GM21367 (cell line): Measurements from ENCODE around the gene DENND6B.
"Not testable (repeated sequence)": the region's sequence is repeated elsewhere in the genome, so short reads cannot be mapped to it uniquely, and the experiment has no call there.

Experiments
- ATAC-seq: cut with Tn5 transposase; IDR thresholded peaks from one replicate; pipeline ENCODE4 v1.9.1; 2021; ENCODE audit not compliant: unreplicated experiment

The DENND6B gene

DNA sequence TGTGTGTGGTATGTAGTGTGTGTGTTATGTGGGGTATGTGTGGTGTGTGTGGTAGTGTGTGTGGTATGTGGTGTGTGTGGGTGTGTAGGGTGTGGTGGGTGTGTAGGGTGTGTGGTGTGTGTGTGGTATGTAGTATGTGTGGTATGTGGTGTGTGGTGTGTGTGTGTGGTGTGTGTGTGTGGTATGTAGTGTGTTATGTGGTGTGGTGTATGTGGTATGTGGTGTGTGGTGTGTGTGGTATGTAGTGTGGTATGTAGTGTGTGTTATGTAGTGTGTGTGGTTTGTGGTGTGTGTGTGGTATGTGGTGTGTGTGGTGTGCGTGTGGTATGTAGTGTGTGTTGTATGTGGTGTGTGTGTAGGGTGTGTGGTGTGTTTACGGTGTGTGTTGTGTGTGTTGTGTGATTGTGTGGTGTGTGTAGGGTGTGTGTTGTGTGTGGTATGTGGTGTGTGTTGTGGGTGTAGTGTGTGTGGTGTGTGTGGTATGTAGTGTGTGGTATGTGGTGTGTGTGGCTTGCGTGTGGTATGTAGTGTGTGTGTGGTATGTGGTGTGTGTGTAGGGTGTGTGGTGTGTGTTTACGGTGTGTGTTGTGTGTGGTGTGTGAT, 12.1 kb upstream of the DENND6B start:
- ATAC-seq: no peak

DNA sequence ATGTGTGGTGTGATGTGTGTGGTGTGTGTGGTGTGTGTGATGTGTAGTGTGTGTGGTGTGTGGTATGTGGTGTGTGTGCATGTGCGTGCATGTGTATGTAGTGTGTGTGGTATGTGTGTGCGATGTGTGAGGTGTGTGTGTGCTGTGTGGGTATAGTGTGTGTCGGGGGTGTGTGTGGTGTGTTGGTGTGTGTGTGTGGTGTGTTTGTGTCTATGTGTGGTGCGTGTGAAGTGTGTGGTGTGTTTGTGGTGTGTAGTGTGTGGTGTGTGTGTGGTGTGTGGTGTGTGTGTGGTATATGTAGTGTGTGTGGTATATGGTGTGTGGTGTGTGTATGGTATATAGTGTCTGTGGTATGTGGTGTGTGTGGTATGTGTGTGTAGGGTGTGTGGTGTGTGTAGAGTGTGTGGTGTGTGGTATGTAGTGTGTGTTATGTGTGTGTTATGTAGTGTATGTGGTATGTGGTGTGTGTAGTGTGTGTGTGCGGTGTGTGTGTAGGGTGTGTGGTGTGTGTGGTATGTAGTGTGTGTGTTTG, 11.3 kb upstream of the DENND6B start:
- ATAC-seq: no peak

DNA sequence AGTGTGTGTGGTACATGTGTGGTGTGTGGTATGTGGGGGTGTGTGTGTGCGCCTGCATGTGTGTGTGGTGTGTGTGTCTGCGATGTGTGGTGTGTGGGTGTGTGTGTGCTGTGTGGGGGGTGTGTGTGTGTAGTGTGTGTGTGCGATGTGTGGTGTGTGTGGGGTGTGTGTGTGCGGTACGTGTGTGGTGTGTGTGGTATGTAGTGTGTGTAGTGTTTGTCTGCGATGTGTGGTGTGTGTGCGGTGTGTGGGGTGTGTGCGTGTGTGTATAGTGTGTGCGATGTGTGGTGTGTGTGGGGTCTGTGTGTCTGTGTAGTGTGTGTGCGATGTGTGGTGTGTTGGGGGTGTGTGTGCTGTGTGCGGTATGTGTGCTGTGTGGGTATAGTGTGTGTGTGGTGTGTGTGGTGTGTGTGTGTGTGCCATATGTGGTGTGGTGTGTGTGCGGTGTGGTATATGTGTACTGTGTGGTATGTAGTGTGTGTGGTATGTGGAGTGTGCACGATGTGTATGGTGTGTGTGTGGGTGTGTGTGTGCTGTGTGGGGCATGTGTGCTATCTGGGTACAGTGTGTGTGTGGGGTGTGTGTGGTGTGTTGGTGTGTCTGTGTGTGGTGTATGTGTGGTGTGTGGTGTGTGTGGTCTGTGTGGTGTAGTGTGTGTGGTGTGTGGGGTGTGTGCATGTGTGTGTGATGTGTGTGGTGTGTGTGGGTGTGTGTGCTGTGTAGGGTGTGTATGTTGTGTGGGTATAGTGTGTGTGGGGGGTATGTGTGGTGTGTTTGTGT, 10.6 kb upstream of the DENND6B start:
- no peak for ATAC-seq

DNA sequence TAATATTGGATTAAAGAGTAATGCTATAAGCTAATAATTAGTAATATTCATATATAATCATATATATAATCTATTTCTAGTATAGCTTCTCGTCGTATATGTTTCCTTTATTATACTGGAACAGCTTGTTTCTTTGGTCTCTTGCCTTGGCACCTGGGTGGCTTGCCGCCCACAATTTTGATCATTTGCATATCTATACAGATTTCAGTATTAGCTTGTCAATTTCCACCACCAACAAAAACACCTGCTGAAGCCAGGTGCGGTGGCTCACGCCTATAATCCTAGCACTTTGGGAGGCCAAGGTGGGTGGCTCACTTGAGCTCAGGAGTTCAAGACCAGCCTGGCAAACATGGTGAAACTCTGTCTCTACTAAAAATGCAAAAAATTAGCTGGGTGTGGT, 7.6 kb upstream of the DENND6B start:
- ATAC-seq: not testable (repeated sequence)

DNA sequence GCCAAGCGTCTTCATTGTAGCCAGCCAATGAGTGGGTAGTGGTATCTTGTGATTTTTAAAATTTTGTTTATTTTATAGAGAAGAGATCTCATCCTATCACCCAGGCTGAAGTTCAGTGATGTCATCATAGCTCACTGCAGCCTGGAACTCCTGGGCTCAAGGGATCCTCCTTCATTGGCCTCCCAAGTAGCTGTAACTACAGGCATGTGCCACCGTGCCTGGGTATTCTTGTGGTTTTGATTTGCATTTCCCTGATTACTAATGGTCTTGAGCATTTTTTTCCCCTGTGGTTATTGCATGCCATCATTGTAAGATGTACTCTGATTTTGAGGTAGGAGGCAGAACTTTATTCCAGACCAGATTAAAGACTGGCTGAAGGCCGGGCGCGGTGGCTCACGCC, 2.4 kb upstream of the DENND6B start:
- no peak for ATAC-seq

DNA sequence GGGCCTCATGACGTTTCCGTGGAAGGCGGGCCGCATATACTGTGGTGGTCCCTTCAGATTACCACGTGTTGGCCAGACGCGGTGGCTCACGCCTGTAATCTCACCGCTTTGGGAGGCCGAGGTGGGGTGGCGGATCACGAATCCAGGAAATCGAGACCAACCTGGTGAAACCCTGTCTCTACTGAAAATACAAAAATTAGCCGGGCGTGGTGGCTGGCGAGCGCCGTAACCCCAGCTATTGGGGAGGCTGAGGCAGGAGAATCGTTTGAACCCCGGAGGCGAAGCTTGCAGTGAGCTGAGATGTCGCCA, 853 bp upstream of the DENND6B start:
- no peak for ATAC-seq

DNA sequence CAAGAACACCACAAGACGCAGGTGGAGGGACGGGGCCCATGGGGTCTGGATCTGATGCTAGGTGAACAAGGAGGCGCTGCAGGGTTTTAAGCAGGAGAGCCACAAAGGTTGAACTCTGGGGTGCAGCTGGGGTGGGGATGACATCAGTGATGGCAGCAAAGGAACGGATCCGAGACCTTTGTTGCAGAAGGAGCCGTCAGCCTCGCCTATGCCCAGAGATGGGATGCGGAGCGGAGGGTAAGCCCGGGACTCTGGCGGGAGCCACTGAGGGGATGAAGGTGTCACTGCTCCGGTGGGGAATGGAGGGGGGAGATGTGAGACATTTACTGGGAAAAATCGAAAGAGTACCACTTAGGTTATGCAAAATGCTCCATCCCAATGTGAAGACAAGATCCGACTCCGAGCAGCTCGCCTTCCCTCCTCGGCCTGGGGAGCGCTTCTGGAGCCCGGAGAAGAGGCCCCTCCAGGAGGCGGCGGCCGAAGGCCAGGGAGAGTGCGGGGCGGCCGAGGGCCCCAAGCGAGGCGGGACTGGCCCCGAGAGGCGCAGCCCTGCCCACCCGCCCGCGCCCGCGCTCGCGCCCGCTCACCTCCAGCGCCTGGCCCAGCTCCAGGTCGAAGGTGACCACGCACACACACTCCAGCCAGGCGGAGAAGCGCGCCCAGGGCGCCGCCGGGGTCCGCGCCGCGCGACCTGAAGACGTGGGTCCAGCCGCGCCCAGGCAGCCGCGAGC, 422 bp downstream of the DENND6B start:
- ATAC-seq: peak; percentile 8

DNA sequence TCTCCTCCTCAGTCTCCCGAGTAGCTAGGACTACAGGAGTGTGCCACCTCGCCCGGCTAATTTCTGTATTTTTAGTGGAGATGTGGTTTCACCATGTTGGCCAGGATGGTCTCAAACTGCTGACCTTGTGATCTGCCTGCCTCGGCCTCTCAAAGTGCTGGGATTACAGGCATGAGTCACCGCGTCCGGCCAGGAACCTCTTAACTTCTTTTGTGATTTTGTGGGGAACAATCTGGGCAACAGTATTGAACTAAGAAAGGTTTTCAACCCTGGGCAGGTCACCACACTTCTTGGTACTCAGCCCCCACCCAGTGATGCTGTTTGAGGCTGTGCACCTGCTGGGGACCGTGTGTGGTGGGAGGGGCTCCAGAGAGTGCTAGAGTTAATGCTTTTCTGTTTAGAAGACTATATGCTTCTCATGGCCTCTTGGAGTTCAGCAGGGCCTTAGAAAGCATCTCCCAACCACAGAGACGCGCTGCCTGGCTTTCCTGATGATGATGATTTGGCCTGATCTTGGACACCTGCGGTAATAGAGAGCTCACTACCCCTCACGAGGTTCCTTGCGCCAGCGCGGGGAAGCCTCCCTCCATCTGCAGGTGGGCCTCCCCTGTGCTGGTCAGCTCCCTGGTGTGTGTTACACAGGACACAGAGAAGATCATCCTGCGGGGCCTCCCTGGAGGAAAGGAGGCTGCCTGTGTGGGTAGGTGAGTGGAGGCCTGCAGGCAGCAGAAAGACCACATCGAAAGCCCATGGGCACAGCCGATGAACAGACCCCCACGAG, 1.2 kb downstream of the DENND6B start:
- ATAC-seq: no peak

DNA sequence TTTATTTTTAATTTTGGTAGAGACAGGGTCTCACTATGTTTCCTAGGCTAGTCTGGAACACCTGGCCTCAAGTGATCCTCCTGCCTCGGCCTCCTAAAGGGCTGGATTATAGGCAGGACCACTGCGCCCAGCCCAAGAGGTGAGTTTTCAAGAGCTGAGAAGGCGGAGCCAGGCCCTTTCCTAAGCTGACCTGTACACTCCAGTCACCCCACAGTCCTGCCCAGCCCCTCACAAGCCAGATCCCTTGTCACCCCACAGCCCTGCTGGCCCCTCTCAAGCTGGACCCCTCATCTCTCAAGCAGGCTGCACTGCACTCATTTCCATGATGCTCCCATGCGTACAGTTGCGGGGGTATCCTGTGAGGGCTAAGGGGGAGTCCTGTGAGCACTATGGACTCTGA, 2.9 kb downstream of the DENND6B start:
- no peak for ATAC-seq

DNA sequence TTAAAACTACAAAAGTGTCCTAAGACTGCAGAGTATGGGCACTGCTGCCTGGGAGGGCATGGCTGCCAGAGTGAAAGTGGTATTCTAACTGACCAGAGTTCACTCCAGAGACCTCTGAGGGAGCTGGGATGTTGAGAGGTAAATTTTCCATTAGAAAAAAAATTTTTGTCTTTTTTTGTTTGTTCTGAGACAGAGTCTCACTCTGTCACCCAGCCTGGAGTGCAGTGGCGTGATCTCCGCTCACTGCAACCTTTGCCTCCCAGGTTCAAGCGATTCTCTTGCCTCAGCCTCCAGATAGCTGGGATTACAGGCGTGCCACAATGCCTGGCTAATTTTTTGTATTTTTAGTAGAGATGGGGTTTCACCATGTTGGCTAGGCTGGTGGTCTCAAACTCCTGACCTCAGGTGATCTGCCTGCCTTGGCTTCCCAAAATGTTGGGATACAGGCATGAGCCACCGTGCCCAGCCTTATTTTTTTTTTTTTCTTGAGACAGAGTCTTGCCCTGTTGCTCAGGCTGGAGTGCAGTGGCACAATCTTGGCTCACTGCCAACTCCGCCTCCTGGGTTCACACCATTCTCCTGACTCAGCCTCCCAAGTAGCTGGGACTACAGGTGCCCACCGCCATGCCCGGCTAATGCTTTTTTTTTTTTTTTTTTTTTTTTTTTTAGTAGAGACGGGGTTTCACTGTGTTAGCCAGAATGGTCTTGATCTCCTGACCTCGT, 4.3 kb downstream of the DENND6B start:
- not testable (repeated sequence) for ATAC-seq

DNA sequence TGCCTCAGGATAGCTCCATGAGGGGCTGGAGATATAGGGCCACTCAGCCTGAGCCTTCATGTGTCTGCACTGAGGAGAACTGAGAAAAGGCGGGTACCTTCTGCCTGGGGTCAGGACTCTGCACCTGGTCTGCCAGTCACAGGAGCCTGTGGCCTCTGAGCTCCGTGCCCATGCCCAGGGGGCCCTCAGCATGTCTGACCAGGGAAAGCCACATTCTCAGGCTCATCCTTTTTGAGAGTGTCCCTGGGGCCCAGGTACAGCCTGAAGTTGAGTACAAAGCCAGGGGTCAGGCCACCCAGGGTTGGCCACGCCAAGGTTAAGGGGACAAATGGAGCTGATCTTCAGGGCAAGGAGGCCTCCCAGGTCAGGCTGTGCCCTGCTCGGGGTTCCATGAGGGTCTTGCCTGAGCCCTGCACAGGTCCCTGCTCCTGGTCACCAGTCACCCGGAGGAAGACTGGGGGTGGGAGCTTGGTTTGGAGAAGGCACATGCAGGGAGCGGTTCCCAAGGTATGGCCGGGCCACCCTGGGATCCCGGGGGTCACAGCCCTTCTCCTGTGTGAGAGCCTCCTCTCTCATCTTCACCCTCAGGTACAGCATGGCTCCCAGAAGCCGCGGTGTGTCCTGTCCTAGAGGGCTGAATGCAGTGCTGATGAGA, 6.0 kb downstream of the DENND6B start:
- no peak for ATAC-seq

DNA sequence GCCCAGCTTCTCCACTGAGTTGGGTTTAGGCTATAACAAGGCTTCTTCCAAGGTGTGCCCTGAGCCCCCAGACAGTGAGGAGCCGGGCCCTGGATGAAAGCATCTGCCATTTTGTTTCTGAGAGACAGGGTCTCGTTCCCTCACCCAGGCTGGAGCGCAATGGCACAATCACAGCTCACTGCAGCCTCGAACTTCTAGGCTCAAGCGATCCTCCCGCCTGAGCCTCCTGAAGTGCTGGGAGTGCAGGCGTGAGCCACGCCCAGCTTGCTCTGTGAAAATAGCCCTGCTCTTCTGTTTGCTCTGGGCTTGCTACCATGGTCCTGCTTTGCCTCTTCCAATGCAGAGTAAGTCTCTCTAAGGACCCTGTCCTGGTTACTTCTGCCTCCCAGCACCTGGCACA, 6.7 kb downstream of the DENND6B start:
- ATAC-seq: no peak

DNA sequence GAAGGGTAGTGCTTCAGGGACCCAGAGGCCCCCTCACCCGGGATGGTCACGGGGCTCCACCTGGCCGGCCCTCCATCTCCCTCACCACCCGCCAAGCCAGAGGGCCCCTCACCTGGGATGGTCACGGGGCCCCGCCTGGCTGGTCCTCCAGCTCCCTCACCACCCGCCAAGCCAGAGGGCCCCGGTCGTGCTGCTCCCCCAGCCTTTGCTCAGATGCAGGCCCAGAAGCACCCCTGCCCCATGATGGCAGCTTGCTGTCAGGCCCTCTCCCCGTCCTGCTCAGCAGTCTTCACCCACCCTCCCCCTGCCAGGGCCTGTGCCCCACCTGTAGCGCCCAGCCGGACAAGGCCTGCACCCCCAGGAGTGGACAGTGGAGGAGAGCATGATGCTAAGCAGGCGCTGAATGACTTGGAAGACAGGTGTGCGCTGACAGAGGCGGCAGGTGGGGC, 7.3 kb downstream of the DENND6B start:
- no peak for ATAC-seq

DNA sequence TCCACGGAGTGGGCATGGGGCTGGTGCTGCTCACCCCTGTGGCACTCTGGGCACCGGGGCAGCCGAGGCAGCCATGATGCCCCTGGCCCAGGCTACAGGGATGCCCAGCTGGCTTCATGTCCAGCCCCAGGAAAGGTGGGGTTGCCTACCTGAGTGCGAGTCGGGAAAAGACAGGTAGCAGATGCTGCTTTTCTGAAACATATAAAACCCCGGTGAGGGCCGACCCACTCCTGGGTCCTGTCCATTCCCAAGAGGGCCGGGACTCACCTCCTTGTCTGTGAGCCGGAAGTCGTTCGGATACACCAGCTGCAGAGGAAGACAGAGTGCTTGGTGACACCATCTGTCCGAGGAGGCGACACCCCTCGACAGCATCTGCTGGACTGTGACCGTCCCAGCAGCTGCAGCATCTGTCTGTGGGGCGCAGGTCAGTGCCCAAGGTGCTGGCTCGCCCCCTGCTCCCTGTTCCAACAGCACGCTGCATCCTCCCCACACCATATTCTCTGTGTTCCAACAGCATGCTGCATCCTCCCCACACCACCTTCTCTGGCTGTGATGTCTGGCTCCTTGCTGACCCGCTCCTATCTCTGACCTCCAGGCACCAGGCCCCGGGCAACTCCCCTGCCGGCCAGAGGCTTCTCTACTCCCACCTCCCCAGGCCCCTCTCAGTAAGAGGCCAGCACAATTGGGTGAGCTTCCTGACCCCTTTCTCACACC, 8.0 kb downstream of the DENND6B start:
- ATAC-seq: no peak

DNA sequence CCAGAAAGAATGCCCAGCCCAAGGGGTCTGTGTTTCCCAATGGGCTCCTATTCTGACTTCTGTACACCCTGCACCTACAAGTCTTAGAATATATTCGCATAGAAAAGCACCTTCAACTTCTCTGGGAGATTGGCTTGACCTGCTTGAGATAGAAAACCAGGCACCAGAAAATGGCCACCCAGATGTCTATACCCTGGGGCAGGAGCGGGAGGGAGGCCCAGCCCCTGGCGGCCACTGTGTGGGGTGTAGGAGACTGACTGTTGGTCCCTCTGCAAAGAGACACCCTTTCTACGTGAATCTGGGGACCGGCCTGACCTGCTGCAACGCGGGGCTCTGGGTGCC, 8.5 kb downstream of the DENND6B start:
- no peak for ATAC-seq

DNA sequence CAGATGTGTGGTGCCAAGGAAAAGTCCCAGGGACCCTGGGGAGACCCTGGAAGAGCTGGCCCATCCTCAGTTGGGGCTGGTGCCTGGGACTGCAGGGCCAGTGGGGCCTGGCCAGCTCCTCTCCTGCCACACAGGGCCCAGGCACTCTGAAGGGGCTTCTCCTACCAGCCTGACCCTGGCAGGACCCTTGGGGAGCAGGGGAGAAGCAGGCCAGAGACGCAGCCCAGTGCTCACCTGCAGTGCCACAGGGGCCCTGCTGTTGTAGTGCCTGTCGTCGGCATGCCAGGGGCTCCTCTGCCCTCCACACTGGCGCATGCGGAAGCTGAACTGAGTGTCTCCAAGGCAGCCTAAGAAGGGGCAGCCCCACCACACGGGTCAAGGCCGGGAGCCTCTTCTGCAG, 9.1 kb downstream of the DENND6B start:
- ATAC-seq: no peak

DNA sequence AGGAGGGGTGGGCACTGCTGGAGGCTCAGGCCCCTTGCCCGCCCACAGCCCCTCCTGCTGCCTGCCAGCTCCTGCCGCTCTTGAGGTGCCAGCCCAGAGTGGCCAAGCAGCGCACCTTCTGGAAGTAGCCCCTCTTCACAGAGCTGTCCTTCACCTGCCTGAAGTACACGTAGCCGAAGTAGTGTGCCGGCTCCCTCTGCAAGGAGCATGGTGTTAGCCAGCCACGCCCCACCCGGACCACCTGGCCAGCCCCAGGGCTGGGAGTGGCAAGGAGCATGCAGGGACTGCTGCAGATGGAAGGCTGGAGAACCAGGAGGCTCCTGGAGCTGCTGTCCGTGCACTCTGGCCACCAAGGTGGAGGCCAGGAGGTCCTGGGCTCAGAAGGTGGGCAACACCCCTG, 9.6 kb downstream of the DENND6B start:
- ATAC-seq: no peak

DNA sequence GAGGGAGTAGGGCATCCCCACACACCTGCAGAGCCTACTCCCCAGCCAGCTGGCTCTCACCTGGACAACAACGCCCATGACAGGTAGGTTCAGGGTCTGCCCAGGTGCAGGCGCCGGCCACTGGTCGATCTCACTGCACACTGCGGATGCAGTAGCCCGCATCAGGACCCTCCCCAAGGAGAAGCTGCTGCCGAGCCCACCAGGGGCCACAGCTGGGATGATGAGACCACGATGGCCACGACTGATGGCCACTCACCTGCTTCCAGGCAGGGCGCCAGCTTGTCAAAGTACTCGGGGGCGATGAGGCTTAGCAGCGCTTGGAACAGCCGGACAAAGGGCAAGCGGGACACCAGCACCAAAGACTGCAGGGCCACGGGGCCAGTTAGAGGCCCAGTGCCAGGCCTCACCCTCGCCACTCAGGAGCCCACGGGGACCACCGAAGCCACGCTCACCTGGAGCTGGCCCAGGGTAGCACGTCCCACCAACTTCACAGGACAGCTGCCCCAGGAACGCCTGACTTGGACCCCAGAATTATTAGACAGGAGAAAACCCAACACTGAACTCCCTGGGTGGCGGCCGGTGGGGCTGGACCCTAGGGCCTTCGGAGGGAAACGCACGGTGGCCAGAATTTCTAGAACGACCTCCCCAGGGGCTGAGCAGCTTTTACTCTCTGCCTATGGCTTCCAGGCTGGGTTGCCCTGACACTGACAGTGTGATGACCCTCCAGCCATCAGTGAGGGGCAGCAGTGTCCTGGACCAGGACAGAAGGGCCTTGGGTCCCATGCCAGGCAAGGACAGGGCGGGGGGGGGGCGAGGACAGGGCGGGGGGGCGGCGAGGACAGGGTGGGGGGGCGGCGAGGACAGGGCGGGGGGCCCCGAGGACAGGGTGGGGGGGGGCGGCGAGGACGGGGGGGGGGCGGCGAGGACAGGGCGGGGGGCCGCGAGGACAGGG, 10.4 kb downstream of the DENND6B start:
- ATAC-seq: no peak
